ENCODE measurements around the gene FAM209A.

DNA sequence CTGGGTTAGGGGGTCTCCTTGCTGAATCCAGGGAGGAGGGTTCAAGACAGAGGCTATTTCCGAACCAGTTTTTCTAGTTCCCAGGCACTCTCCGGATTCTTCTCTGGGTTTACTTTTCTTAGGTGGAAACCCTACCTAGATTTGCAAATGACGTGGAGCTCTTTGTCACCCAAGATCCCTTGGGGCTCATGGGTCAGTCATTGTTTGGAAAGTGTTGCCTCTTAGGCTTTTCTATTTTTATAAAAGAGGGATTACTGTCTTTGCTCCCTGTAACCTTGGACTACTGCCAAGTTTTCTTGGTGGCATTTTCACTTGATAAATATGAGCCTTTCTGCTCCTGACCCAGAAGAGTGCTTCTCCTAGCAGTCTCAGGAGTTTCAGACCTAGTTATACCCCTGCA, 42.1 kb downstream of the FAM209A start:
- TF ChIP-seq RFX5 (IDR thresholded peaks at IDR 0.05) = no peak
- TF ChIP-seq, protein P1, sequence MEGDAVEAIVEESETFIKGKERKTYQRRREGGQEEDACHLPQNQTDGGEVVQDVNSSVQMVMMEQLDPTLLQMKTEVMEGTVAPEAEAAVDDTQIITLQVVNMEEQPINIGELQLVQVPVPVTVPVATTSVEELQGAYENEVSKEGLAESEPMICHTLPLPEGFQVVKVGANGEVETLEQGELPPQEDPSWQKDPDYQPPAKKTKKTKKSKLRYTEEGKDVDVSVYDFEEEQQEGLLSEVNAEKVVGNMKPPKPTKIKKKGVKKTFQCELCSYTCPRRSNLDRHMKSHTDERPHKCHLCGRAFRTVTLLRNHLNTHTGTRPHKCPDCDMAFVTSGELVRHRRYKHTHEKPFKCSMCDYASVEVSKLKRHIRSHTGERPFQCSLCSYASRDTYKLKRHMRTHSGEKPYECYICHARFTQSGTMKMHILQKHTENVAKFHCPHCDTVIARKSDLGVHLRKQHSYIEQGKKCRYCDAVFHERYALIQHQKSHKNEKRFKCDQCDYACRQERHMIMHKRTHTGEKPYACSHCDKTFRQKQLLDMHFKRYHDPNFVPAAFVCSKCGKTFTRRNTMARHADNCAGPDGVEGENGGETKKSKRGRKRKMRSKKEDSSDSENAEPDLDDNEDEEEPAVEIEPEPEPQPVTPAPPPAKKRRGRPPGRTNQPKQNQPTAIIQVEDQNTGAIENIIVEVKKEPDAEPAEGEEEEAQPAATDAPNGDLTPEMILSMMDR (IDR thresholded peaks at IDR 0.05) = no peak
- TF ChIP-seq, protein P2, sequence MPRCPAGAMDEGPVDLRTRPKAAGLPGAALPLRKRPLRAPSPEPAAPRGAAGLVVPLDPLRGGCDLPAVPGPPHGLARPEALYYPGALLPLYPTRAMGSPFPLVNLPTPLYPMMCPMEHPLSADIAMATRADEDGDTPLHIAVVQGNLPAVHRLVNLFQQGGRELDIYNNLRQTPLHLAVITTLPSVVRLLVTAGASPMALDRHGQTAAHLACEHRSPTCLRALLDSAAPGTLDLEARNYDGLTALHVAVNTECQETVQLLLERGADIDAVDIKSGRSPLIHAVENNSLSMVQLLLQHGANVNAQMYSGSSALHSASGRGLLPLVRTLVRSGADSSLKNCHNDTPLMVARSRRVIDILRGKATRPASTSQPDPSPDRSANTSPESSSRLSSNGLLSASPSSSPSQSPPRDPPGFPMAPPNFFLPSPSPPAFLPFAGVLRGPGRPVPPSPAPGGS (IDR thresholded peaks at IDR 0.05) = no peak
- TF ChIP-seq MAZ (IDR thresholded peaks at IDR 0.05; ENCODE audit: borderline replicate concordance, low read depth, low read length) = no peak
- no peak for TF ChIP-seq POLR2AphosphoS2 (conservative IDR thresholded peaks at IDR 0.05; ENCODE audit: low read length)
- TF ChIP-seq ZC3H11A (IDR thresholded peaks at IDR 0.05) = no peak
- TF ChIP-seq, protein P3, sequence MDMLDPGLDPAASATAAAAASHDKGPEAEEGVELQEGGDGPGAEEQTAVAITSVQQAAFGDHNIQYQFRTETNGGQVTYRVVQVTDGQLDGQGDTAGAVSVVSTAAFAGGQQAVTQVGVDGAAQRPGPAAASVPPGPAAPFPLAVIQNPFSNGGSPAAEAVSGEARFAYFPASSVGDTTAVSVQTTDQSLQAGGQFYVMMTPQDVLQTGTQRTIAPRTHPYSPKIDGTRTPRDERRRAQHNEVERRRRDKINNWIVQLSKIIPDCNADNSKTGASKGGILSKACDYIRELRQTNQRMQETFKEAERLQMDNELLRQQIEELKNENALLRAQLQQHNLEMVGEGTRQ (IDR thresholded peaks at IDR 0.05) = no peak
- TF ChIP-seq, protein P4, sequence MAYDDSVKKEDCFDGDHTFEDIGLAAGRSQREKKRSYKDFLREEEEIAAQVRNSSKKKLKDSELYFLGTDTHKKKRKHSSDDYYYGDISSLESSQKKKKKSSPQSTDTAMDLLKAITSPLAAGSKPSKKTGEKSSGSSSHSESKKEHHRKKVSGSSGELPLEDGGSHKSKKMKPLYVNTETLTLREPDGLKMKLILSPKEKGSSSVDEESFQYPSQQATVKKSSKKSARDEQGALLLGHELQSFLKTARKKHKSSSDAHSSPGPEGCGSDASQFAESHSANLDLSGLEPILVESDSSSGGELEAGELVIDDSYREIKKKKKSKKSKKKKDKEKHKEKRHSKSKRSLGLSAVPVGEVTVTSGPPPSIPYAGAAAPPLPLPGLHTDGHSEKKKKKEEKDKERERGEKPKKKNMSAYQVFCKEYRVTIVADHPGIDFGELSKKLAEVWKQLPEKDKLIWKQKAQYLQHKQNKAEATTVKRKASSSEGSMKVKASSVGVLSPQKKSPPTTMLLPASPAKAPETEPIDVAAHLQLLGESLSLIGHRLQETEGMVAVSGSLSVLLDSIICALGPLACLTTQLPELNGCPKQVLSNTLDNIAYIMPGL (CRISPR knock-in tag; IDR thresholded peaks at IDR 0.05; ENCODE audit: borderline replicate concordance) = no peak
- no peak for TF ChIP-seq JUN (IDR thresholded peaks at IDR 0.05)
- TF ChIP-seq EP300 (IDR thresholded peaks at IDR 0.05) = no peak
- no peak for TF ChIP-seq MYC (IDR thresholded peaks at IDR 0.05; ENCODE audit: borderline replicate concordance, low read length)
- TF ChIP-seq POLR2A (IDR thresholded peaks at IDR 0.05; ENCODE audit: low read length) = no peak
- TF ChIP-seq GATA3 (IDR thresholded peaks at IDR 0.05; ENCODE audit: borderline replicate concordance) = no peak
